Transverse colon (tissue), 4 donors: ENCODE results near the gene SHISAL1. TPM values are rescaled to one million over a fixed set of nuclear protein-coding genes. Genes with fewer than 3 reads are reported as not detected.

Experiments used
- DNase-seq: peaks from one replicate; pipeline ENCODE4 v3.0.0-alpha.2; 2019
- H3K27ac ChIP-seq, 4 donors: fragments of 200-600 bp; sonication (generic); 2 replicates each; pipeline ENCODE4 v1.5.1; 2016 to 2018; ENCODE audit warnings: inconsistent platforms in 4 of 4
- H3K27me3 ChIP-seq: fragments of 200-600 bp; sonication (generic); 2 replicates; pipeline ENCODE4 v1.5.1; 2017; ENCODE audit warnings: inconsistent platforms
- H3K36me3 ChIP-seq, 4 donors: fragments of 200-600 bp; sonication (generic); 2 replicates each; pipeline ENCODE4 v1.5.1; 2017 to 2019; ENCODE audit warnings: inconsistent platforms in 4 of 4
- H3K4me1 ChIP-seq, 4 donors: fragments of 200-600 bp; sonication (generic); 2 replicates each; pipeline ENCODE4 v1.5.1; 2017 to 2020; ENCODE audit warnings: inconsistent platforms in 4 of 4
- H3K4me3 ChIP-seq, 4 donors: fragments of 200-600 bp; sonication (generic); 1 replicate in 1 of 4; 2 replicates in 3 of 4; pipeline versions ENCODE4 v1.5.1 to v1.6.1; 2017 to 2019; ENCODE audit warnings: inconsistent platforms in 4 of 4
- H3K9me3 ChIP-seq, 2 donors: fragments of 200-600 bp; sonication (generic); 2 replicates each; pipeline ENCODE4 v1.5.1; 2017 to 2019; ENCODE audit warnings: inconsistent platforms in 2 of 2
- EP300 ChIP-seq: sonication (generic); formaldehyde crosslinking; IDR thresholded peaks from one replicate; pipeline ENCODE4 v1.6.1; 2017; ENCODE audit warnings: antibody characterized with exemption, low read depth
- POLR2A ChIP-seq: fragments of 450-650 bp; IDR thresholded peaks from one replicate; pipeline ENCODE4 v1.6.1; 2016; ENCODE audit warnings: antibody characterized with exemption, mild to moderate bottlenecking, moderate library complexity
- POLR2AphosphoS5 ChIP-seq, 3 donors: sonication (generic); formaldehyde crosslinking; IDR thresholded peaks; one replicate each; pipeline ENCODE4 v1.6.1; 2016; ENCODE audit warnings: antibody characterized with exemption in 3 of 3
- WGBS, 2 donors: methylation state at CpG; one replicate each; pipeline ENCODE4 v1.1.5; 2018; ENCODE audit warnings: low coverage in 1 of 2; 5-methylcytosine and 5-hydroxymethylcytosine counted together
- in situ Hi-C, 4 donors: fragments of 200-750 bp; cut with MboI; loops; one replicate each; pipeline versions ENCODE4 v1.15.0 to v1.15.1; 2017; ENCODE audit warnings: low sequenced_read_pairs in 3 of 4, low pct_ligation_motif_present in 1 of 4, low pct_unique_long_range_greater_than_20kb in 1 of 4
- intact Hi-C: fragments of 100-400 bp; cut with DNase I; formaldehyde crosslinking; loops from one replicate; pipeline ENCODE4 v1.15.1; 2023; ENCODE audit warnings: low total_unique reads
- total RNA-seq, 4 donors: library from RNA; depleted of rRNA; stranded (reverse); fragments of >200 nt; gene quantifications; one replicate each; pipeline ENCODE4 v1.1.0, GENCODE V29; 2016
- TF ChIP-seq, protein P1 (sequence below), 5 experiments: fragments of 200-600 bp in 3 of 5; fragments of 450-650 bp in 2 of 5; sonication (generic) in 3 of 5; IDR thresholded peaks; 1 replicate in 2 of 5; 2 replicates in 3 of 5; pipeline ENCODE4 v1.5.1; 2016 to 2017; ENCODE audit warnings: antibody characterized with exemption in 5 of 5, inconsistent platforms in 3 of 5, mild to moderate bottlenecking in 2 of 5, moderate library complexity in 1 of 5

The SHISAL1 gene
- total RNA-seq, 4 donors from 2014 or later = 1.9 to 4.6 (median 3.2) TPM

DNA sequence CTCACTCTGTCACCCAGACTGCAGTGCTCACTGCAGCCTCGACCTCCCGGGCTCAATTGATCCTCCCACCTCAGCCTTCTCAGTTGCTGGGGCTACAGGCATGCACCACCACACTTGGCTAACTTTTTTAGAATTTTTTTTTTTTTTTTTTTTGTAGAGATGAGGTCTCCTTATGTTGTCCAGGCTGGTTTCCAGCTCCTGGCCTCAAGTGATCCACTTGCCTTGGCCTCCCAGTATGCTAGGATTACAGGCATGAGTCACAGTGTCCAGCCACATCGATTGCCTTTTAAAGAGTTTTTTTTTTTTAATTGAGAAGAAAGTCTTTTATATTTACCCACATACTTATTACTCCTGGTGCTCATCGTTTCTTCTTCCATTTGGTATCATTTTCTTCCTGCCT is 102.0 kb downstream of the SHISAL1 start:
- H3K4me1 ChIP-seq = peaks cover 0 to 18% (median 4%) of the 10 kb centered on the region in 4 donors
- 72 to 78% methylated on average over 3 to 4 of the region's 4 CpGs for WGBS, 2 donors
- intact Hi-C loops (no loop called here), in situ Hi-C loops (no loop called here)
- H3K36me3 ChIP-seq = no peaks in the 10 kb centered on the region
- H3K9me3 ChIP-seq = no peaks in the 10 kb centered on the region
- no peak for TF ChIP-seq EP300
- no peak for TF ChIP-seq POLR2A
- TF ChIP-seq, protein P1, sequence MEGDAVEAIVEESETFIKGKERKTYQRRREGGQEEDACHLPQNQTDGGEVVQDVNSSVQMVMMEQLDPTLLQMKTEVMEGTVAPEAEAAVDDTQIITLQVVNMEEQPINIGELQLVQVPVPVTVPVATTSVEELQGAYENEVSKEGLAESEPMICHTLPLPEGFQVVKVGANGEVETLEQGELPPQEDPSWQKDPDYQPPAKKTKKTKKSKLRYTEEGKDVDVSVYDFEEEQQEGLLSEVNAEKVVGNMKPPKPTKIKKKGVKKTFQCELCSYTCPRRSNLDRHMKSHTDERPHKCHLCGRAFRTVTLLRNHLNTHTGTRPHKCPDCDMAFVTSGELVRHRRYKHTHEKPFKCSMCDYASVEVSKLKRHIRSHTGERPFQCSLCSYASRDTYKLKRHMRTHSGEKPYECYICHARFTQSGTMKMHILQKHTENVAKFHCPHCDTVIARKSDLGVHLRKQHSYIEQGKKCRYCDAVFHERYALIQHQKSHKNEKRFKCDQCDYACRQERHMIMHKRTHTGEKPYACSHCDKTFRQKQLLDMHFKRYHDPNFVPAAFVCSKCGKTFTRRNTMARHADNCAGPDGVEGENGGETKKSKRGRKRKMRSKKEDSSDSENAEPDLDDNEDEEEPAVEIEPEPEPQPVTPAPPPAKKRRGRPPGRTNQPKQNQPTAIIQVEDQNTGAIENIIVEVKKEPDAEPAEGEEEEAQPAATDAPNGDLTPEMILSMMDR (IDR thresholded peaks at IDR 0.05) = no peak
- TF ChIP-seq POLR2AphosphoS5 (IDR thresholded peaks at IDR 0.05) = no peak
- H3K27me3 ChIP-seq = no peaks in the 10 kb centered on the region
- peak overlapping the region in 2 of 4 donors; percentile 21 to 63 for H3K27ac ChIP-seq
- no peak for DNase-seq
- no peak overlapping the region for H3K4me3 ChIP-seq

DNA sequence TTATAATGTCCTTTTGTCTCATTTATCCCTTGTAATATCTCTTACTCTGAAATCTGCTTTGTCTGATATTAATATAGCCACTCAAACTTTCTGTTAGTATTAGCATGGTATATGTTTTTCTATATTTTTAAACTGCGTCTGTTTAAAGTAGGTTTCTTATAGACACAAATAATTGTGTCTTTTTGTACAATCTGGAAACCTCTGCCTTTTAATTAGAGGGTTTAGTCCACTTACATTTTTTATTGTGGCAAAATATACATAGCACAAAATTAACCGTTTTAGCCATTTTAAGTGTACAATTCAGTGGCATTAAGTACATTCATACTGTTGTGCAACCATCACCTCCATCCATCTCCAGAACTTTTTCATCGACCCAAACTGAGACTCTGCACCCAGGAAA is 103.4 kb downstream of the SHISAL1 start:
- Histone ChIP-seq H3K4me3 (no peak overlapping the region), H3K27me3 (no peaks in the 10 kb centered on the region), H3K36me3 (no peaks in the 10 kb centered on the region), H3K9me3 (no peaks in the 10 kb centered on the region), H3K4me1 (peaks cover 0 to 18% (median 4%) of the 10 kb centered on the region in 4 donors), H3K27ac (no peak overlapping the region)
- WGBS, 2 donors = 85 to 94% methylated on average over 3 of the region's 3 CpGs
- DNase-seq = no peak
- in situ Hi-C loops = no loop called here
- no peak for TF ChIP-seq EP300
- no peak for TF ChIP-seq POLR2AphosphoS5 (IDR thresholded peaks at IDR 0.05)
- TF ChIP-seq POLR2A = no peak
- TF ChIP-seq, protein P1 (IDR thresholded peaks at IDR 0.05) = no peak
- intact Hi-C loops = no loop called here

DNA sequence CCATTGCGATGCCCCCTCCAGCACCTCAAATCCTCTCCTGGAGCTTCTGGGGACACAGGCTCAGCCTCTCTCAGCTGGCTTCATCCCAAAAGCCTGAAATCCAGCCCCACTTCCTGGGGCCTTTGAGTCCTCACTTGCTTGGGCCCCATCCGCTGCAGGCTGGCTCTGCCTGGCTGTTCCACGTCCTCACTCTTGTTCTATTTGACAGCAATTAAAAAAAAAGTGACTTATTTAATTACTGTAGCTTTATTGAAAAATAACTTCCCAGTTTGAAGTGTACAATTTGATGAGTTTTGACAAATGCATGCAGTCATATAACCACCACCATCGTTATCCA is 104.8 kb downstream of the SHISAL1 start:
- no peaks in the 10 kb centered on the region for H3K9me3 ChIP-seq
- H3K27me3 ChIP-seq = no peaks in the 10 kb centered on the region
- in situ Hi-C loops (no loop called here), intact Hi-C loops (no loop called here)
- H3K4me3 ChIP-seq = no peak overlapping the region
- TF ChIP-seq, protein P1 (IDR thresholded peaks at IDR 0.05) = no peak
- TF ChIP-seq POLR2AphosphoS5 (IDR thresholded peaks at IDR 0.05) (no peak), EP300 (no peak), POLR2A (no peak)
- no peak overlapping the region for H3K27ac ChIP-seq
- no peaks in the 10 kb centered on the region for H3K36me3 ChIP-seq
- peaks cover 0 to 18% (median 4%) of the 10 kb centered on the region in 4 donors for H3K4me1 ChIP-seq
- 51 to 78% methylated on average over 2 to 4 of the region's 4 CpGs for WGBS, 2 donors
- no peak for DNase-seq

DNA sequence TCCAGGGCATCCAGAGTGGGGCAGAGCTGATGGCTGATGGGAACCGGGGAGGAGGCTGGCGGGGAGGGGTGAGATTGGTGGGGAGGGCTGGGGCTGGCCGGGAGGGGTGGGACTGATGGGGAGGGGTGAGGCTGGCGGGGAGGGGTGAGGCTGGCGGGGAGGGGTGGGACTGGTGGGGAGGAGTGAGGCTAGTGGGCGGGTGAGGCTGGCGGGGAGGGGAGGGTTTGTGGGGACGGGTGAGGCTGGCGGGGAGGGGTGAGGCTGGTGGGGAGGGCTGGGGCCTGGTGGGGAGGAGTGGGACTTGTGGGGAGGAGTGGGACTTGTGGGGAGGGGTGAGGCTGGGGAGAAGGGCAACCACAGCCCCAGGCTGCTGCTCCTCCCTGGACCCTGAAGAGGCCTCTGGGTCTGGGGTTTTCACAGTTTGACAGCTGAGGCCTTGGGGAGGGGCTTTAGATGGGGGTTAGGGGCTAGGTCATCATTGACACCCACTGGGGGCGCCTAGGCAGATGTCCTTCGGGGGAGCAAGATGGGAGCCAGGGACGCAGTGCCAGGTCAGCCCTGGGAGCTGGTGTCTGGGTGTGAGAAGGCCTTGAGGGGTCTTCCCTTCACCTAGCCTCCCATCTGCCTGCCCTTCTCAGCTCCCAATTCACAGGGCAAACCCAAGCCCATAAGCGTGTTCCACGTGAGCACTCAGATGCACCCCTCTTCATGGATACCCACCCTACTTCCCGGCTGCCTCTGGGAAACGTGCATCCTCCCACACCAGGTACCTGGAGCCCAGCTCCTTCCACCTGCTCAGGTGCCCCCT is 105.4 kb downstream of the SHISAL1 start:
- intact Hi-C loops = no loop called here
- H3K36me3 ChIP-seq = no peaks in the 10 kb centered on the region
- TF ChIP-seq POLR2A = no peak
- TF ChIP-seq POLR2AphosphoS5 (IDR thresholded peaks at IDR 0.05) = no peak
- no peak for TF ChIP-seq EP300
- TF ChIP-seq, protein P1 (IDR thresholded peaks at IDR 0.05) = no peak
- no peaks in the 10 kb centered on the region for H3K9me3 ChIP-seq
- 33 to 73% methylated on average over 3 to 13 of the region's 16 CpGs for WGBS, 2 donors
- no peak for DNase-seq
- in situ Hi-C loops = no loop called here
- H3K4me1 ChIP-seq = peaks cover 0 to 13% (median 3%) of the 10 kb centered on the region in 4 donors
- no peak overlapping the region for H3K4me3 ChIP-seq
- no peak overlapping the region for H3K27ac ChIP-seq
- H3K27me3 ChIP-seq = no peaks in the 10 kb centered on the region
